HG03378 (cell line): ENCODE data around the gene TNFSF4.
"Not testable (repeated sequence)": the region's sequence is repeated elsewhere in the genome, so short reads cannot be mapped to it uniquely, and the experiment has no call there.

Source experiments
- ATAC-seq: cut with Tn5 transposase; IDR thresholded peaks from one replicate; pipeline ENCODE4 v1.9.1; 2021; ENCODE audit warnings: mild to moderate bottlenecking, moderate library complexity; ENCODE audit not compliant: unreplicated experiment

Gene TNFSF4

GRCh38 chr1:173206816-173207568 is at the start of gene TNFSF4:
TSS of gene TNFSF4 (minus strand) at chr1:173207331. CDS start at chr1:173207176, 155 bp downstream.
- no peak for ATAC-seq

- no peak for ATAC-seq
These were observed 48.2 kb upstream of the TNFSF4 start for GRCh38 chr1:173255214-173255813.

GRCh38 chr1:173253046-173253445 is 45.9 kb upstream of the TNFSF4 start:
- no peak for ATAC-seq

GRCh38 chr1:173249349-173249748 is 42.2 kb upstream of the TNFSF4 start:
- ATAC-seq, result no peak

GRCh38 chr1:173248247-173248940 is 41.3 kb upstream of the TNFSF4 start:
- ATAC-seq, result no peak

- no peak for ATAC-seq
These were observed 38.8 kb upstream of the TNFSF4 start for GRCh38 chr1:173245892-173246291.

- ATAC-seq, result no peak
These were observed 36.2 kb upstream of the TNFSF4 start for GRCh38 chr1:173243300-173243699.

GRCh38 chr1:173241528-173242347 is 34.6 kb upstream of the TNFSF4 start:
- ATAC-seq, result no peak

GRCh38 chr1:173240609-173241008 is 33.5 kb upstream of the TNFSF4 start:
- ATAC-seq, result no peak

- ATAC-seq, result no peak
These were observed 31.9 kb upstream of the TNFSF4 start for GRCh38 chr1:173239058-173239457.

- no peak for ATAC-seq
These were observed 27.8 kb upstream of the TNFSF4 start for GRCh38 chr1:173234899-173235298.

- ATAC-seq, result not testable (repeated sequence)
These were observed 27.3 kb upstream of the TNFSF4 start for GRCh38 chr1:173234434-173234833.

- not testable (repeated sequence) for ATAC-seq
These were observed 21.9 kb upstream of the TNFSF4 start for GRCh38 chr1:173229031-173229430.

GRCh38 chr1:173224949-173225348 is 17.8 kb upstream of the TNFSF4 start:
- no peak for ATAC-seq

GRCh38 chr1:173224280-173224892 is 17.3 kb upstream of the TNFSF4 start:
- ATAC-seq, result no peak

- no peak for ATAC-seq
These were observed 15.9 kb upstream of the TNFSF4 start for GRCh38 chr1:173223031-173223380.

- ATAC-seq, result no peak
These were observed 15.3 kb upstream of the TNFSF4 start for GRCh38 chr1:173222149-173223030.

GRCh38 chr1:173220157-173220556 is 13.0 kb upstream of the TNFSF4 start:
- no peak for ATAC-seq

GRCh38 chr1:173213665-173214064 is 6.5 kb upstream of the TNFSF4 start:
- ATAC-seq, result no peak
